C1 segment of cervical spinal cord (tissue), 14 donors: Measurements from ENCODE around the gene ITSN1.
"Not testable (repeated sequence)": the region's sequence is repeated elsewhere in the genome, so short reads cannot be mapped to it uniquely, and the experiment has no call there.

Experiments used
- DNase-seq, 14 donors: peaks; one replicate each; lab custom pipeline; 2025; lab: John Stamatoyannopoulos, UW

The ITSN1 gene

DNA sequence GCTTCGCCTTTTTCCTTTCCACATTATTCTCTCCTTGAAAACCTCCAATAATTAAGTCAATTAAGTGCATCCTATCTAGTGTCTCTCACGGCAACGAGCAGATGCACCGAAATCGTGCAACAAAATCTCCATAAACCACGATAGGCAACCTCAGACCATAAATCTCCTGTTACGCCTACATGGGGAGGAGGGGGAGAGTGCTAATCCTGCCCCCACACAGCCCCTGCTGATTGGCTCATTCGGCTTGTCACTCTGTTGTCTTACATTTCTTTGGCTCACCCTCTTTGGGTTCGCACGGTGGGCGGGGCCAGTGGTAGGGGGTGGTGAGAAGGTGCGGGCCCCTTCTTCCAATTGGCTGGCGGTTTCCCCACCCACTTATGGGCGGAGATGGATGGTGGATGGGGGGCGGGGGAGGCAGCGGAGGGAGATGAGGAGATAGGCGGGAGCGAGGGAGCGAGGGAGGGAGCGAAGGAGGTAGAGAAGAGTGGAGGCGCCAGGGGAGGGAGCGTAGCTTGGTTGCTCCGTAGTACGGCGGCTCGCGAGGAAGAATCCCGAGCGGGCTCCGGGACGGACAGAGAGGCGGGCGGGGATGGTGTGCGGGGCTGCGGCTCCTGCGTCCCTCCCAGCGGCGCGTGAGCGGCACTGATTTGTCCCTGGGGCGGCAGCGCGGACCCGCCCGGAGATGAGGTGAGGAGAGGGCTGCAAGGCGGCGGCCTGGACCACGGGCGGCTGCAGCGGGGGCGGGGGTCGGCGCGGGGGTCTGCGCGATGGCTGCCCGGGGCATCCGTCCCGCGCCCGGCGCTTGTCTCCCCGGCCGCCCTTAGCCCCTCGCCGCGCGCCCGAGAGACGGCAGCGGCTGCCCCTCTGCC is at the start of gene ITSN1:
ITSN1 (plus strand) TSS at position 475 of the 869 bp plus-strand sequence. CDS start 76,328 bp downstream, outside the sequence.
- peak; percentile 95 to 100 (median 99) for DNase-seq

DNA sequence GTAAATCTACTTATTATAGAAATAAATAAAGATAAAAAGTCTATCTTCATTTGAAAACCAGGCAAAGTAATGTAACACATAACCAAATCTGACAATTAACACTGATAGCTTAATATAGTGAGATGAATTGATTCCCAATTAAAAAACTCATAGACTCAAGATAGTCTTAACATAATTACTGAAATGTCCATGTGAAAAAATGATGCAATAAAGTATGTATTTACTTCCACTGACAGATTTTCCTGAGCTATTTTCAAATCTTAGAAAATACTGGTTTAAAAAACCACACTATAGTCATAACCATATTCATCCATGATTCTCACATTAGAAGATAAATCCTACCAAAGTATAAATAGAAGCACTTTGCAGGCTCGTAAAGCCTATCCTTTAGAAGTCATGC is 44.2 kb upstream of the ITSN1 start:
- DNase-seq, result no peak

DNA sequence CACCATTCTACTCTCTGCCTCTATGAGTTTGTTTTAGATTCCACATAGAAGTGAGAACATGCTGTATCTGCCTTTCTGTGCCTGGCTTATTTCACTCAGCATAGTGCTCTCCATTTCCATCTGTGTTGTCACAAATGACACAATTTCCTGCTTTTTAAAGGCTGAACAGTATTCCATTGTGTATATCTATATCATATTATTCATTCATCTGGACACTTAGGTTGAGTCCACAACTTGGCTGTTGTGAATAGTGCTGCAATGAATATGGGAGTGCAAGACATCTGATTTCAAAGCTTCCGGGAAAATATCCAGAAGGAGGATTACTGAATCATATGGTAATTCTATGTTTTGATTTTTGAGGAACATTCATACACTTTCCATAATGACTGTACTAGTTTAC is 33.7 kb upstream of the ITSN1 start:
- no peak for DNase-seq

DNA sequence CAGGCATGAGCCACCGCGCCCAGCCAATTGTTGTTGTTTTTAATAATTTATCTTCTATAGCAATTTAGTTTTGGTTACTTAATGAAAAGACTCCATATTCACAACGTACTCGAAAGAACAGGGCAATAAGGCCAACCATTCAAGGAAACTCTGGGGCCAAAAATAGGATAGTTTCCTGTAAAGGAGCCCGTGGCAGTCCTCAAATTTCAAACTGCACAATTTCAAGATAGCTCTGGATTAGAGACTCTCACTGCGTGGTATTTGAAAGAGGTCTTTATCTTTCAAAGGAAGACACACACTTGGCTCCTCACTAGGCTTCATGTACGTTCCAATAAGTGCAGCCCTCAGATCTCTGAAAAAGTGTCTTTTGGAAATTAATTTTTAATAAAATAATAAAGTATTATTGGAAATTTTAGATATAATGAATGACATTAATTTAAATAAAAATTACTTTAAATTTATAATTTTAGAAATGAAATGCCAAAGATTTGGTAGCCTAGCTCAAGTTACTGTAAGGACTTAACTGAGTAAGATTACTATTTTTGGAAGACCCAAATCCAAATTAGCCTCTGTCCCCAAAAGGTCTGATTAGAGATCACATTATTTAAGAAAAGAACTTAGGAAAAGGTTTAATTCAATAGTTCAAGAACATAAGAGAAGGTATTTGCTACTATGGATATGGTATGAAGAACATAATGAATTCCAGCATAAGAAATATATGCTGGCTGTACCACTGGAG is 31.1 kb upstream of the ITSN1 start:
- no peak for DNase-seq

DNA sequence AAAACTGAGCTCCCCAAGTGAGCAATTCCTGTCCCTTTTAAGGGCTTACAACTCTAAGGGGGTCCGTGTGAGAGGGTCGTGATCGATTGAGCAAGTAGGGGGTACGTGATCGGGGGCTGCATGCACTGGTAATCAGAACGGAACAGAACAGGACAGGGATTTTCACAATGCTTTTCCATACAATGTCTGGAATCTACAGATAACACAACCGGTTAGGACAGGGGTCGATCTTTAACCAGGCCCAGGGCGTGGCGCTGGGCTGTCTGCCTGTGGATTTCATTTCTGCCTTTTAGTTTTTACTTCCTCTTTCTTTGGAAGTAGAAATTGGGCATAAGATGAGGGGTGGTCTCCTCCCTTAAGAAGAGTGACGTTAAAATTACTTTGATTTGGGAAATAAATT is 24.7 kb upstream of the ITSN1 start:
- not testable (repeated sequence) for DNase-seq

DNA sequence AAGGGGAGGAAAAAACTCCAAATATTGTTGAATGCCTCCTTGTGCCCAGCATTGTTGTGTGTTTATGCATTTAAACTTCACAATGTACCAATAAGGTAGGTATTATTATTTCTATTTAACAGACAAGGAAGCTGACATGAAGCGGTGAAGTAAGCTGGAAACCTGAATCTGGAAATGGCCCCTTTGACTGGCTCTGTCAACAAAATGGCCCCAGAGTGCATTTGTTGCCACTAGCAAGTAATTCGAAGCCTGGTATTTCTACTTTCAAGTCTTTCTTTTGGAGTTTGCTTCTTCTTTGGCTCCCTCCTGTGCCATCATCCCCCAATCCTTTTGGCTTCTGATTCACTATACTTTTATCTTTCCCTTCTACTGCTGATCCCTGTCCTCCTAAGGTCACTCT is 23.9 kb upstream of the ITSN1 start:
- DNase-seq, result no peak

DNA sequence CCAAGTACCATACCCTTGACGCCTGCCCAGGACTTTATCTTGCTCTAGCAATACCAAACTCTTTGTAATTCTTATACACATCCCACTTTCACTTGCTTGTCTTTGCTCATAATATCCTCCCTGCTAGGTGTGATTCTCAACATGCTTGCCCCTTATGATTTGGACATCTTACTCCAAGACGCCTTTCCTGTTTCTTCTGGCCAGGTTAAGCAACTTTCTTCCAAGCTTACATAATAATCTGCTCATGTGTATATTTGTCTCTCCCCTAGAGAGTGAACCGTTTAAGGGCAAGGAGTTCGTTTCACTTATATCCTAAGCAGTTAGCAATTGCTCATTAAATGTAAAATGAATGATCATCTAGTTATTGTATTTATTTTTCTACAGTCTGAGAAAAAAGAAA is 22.6 kb upstream of the ITSN1 start:
- DNase-seq, result no peak

DNA sequence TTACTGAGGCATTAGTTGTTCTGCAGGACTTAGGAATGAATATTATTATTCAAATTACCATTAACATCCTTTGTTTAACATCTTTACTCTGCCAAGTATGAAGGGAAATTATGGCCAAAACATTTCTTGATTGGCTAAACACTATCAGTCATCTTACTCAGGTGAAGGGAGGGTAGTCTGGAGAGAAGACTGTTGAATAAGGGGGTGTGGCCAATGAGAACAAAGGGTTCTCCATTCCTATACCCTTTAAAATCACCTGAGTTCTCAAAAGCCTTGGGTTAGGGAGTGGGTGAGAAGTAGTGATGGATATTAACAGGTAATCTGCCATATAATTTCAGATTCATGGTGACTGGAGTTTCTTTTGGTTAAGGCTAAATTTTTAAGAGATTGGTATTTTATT is 20.0 kb upstream of the ITSN1 start:
- no peak for DNase-seq

DNA sequence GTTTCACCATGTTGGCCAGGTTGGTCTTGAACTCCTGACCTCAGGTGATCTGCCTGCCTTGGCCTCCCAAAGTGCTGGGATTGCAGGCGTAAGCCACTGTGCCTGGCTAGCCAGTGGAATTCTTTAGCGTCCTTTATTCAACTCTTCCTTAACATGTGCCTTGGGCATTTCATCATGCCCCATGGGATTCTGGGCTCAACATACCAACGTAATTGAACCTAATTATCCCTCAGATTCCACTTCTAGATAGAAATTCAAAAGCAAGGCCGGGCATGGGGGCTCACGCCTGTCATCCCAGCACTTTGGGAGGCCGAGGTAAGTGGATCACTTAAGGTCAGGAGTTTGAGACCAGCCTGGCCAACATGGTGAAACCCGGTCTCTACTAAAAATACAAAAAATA is 16.1 kb upstream of the ITSN1 start:
- DNase-seq, result not testable (repeated sequence)

DNA sequence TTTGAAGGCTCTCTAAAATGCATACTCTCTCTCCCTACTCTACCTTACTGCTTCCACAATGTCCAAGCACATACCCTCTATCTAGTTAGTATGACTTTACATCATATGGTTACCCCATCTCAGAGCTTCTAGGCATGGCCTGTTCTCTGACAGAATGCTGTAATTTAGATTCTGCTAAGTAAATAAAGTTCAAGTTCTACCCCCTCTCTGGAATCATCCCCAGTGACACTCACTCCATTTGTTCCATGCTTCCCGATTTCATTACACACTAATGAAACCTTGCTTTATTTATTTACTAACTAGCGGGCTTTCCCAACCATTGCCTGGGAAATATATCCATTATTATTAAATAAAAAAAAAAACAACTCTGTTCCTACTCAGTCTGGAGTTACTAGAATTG is 8.0 kb upstream of the ITSN1 start:
- no peak for DNase-seq

DNA sequence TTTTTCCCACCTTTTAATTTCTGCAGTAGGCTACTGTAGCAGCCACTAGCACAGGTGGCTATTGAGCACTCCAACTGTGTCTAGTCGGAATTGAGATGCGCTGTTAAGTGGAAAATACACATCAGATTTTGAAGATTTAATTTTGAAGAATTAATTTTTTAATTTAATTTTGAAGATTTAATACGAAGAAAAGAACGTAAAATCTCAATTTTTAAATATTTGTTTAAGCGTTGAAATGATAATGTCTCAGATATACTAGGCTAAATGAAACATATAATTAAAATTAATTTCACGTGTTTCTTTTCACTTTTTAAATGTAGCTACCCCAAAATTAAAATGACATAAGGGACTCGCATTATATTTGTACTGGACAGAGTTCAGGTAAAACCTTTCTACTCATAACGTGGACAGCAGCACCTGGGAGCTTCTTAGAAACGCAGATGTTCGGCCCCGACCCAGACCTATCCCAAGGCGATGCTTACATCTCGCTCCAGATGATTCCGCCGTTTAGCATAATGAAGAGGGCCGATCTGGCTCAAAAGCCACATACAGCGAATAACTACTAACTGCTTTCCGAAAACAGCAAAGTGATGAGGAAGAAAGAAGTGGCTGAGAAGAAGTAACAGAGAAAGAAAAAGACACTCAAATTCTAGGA is 1.5 kb upstream of the ITSN1 start:
- DNase-seq, result no peak

DNA sequence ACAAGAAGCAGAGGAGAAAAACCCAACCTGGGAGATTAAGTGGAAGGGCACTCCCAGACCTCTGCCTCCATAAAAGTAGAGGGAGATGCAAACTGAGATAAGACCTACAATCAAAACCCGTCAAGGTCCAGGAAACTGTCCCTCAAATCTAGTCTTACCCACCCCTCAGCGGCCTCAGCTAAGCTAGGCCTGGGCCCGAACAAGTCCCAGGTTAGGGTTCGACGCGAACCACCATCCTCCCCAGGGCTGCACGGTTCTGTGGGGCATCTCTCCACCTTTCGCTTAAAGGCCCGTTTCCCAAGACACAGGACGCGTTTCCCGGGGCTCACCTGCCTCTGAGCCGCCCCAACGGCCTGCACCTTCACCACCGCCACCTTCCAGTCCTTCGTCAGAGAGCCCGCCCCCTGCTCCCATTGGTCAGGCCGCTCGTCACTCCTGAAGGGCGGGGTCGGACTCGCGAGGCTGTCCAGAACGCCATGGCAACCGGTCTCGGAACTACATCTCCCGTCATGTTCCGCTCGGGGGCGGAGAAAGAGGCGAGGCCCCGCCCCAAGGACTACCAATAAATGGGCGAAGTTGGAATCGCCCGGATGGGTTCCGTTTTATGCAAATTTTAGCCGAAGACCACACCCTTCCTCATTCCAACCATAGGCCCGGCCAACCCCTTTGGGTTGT is 812 bp upstream of the ITSN1 start, which contains the start of gene CRYZL1:
CRYZL1 (minus strand) TSS at position 390 of the 675 bp plus-strand sequence. CDS start 10,190 bp downstream, outside the sequence.
- peak; percentile 76 to 100 (median 99) for DNase-seq

DNA sequence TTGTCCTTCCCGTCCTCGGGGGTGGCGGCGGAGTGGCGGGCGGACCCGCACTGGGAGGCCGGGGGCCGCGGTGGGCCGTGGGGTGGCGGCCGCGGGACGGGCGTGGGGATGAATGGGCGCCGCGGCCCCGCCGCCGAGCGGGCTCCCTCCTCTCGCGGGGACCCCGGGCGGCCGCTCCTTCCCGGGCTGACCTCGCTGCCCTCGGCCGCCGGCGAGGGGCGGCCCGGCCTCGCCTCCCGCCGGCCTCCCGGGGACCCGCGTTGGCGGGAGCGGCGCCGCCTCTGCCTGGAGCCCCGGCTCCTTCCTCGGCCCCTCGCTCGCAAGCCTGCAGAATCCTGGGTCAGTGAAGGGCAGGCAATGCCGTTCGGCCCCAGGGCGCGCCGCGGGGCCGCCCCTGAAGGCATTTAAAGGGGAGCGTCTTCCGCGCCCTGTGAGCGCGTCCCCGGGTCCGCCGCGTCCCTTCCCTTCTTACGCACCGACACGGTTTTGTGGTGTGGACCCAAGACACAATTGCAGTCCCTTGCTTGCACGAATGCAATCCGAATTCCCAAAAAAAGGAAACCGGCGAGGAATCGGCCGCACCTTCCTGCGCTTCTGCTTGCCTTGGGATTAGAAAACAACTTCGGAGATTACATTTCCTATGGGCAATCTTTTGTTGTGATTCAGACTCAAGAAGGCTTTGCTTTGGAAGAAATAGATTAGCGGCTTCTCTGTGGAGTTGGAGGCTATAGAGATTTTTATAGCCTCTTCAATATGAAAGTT is 776 bp downstream of the ITSN1 start:
- DNase-seq, result peak in 5 of 14 donors; percentile 12 to 45 (median 30)

DNA sequence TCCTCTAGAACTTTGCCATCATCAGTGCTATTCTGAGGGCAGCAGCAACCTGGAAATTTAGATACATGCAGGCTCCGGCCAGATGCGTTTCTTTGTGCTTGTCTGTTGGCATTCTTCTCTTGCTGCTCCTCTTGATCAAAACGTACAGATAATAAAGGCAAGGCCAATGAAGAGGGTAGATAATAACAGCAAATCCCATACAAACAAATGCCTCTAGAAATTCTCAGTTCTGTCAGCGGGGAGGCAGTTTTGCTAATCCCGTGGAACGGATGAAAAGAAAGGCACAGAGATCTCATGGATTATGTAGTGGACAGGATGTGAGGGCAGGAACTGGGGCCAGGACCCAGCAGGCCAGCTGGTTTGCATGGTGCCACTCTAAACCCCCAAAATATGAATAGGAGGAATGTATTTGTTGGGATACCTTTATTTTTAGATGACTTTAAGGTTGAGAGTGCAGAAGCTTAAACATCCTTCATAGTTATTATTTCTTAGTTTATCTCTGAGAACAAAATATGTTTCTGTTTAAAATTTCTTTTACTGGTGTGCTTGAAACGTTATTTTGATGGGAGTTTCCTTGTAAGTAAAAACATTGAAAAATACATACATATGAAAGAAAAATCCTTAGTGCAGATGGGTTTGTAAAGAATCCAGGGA is 1.5 kb downstream of the ITSN1 start:
- DNase-seq, result peak in 2 of 14 donors; percentile 6 to 37

DNA sequence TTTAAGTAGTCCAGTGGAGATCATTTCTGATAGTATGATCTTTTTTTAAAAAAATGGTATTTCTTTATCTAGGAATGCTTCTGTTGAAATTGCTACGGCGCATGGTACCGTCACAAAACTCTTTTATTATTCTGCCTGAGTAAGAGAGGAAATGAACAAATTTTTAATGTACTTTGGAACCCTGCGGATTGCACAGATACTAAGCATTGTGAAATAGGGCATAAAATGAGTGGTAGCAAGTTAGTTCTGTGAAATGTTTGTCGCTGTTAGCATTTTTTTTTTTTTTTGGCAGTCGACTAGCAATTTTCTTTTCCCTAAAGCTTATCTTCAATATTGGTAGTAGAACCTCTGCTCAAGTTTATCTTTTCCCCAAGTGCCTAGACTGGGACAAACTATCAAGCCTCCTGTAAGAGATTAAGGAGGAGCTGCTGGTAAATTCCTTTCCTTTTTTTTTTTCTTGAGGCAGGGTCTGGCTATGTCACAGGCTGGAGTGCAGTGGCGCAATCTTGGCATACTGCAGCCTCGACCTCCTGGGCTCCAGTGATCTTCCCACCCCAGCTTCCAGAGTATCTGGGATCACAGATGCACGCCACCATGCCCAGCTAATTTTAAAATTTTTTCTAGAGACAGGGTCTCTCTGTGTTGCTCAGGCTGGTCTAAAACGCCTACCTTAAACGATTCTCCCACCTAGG is 2.2 kb downstream of the ITSN1 start:
- no peak for DNase-seq

DNA sequence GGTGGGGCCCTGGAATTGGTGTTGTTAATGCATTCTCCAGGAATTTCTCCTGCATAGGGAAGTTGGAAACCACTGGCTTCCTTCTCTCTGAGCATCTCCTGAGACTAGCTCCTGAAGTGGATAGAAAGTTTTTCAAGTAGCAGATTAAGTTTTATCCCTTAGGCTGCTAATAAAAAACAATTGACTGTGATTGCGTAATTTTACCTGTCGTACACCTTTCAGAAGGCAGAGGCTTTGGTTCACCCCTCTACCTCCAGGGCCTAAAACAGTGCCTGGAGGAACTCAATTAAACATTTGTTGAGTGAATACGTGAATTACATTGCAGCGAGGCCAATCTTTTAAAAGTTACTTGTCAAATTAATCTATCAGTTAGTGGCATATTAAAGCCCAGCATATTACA is 3.4 kb downstream of the ITSN1 start:
- DNase-seq, result no peak

DNA sequence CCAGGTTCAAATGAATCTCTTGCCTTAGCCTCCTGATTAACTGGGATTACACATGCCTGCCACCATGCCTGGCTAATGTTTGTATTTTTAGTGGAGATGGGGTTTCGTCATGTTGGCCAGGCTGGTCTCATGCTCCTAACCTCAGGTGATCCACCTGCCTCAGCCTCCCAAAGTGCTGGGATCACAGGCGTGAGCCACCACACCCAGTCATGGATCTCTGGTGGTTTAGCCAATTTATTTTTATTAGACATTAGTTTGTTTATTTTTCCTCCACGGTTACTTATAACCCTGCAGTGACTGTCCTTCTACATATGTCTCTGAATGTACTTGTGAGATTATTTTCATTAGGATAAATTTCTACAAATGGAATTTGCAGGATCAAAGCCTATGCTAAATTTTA is 5.3 kb downstream of the ITSN1 start:
- no peak for DNase-seq

DNA sequence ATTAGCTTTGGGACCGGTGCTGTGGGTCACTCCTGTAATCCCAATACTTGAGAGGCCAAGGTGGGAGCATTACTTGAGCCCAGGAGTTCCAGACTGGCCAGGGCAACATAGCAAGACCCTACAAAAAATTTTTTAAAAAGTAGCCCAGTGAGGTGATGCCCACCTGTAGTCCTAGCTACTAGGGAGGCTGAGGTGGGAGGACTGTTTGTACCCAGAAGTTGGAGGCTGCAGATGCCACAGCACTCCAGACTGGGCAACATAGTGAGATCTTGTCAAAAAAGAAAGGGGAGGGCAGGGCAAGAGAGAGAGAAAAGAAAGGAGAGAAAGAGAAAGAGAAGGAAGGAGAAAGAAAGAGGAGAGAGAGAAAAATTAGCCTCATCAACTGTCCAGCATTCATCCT is 6.3 kb downstream of the ITSN1 start:
- no peak for DNase-seq

DNA sequence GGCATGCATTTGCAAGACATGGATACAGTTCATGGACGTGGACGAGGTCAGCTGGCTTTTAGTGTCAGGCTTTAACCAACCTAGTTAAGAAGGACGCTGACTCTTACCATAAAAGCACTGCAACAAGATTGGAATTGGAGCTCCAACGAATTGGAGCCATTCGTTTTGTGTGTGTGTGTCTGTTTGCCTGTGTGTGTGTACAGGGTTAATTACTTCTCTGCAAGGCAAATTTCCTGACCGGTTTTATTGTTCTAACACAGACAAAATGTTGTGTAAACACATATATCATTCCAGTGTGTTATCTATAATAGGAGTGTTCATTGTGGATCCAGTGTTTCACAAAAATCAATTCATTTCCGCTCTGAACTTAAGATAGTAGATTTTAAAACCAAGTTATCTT is 7.9 kb downstream of the ITSN1 start:
- no peak for DNase-seq
